ENCODE measurements around the gene STX4.

DNA sequence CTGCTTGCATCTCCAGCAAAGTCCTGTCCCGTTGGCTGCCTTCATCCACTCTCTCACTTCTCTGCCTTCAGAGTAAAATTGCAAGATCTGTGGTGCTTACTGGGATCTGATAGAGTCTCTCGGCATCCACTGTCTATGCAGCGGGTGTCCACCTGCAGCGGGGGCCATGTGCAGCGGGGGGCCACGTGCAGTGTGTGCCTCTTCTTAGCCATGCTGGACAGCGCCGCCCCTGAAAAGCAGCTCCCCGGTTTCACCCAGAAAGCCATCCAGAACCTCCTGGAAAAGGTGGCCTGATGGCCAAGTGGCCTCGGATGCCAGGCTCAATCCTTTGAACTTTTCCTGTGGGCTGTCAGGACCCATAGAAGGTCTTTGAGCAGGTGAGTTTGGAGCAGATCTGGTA lies 9.5 kb downstream of the STX4 start:
- TF ChIP-seq, protein P1, sequence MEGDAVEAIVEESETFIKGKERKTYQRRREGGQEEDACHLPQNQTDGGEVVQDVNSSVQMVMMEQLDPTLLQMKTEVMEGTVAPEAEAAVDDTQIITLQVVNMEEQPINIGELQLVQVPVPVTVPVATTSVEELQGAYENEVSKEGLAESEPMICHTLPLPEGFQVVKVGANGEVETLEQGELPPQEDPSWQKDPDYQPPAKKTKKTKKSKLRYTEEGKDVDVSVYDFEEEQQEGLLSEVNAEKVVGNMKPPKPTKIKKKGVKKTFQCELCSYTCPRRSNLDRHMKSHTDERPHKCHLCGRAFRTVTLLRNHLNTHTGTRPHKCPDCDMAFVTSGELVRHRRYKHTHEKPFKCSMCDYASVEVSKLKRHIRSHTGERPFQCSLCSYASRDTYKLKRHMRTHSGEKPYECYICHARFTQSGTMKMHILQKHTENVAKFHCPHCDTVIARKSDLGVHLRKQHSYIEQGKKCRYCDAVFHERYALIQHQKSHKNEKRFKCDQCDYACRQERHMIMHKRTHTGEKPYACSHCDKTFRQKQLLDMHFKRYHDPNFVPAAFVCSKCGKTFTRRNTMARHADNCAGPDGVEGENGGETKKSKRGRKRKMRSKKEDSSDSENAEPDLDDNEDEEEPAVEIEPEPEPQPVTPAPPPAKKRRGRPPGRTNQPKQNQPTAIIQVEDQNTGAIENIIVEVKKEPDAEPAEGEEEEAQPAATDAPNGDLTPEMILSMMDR (optimal IDR thresholded peaks at IDR 0.05 in 1 of 3, IDR thresholded peaks at IDR 0.05 in 1 of 3, conservative IDR thresholded peaks at IDR 0.05 in 1 of 3; ENCODE audit: extremely low read depth in 1 of 3, insufficient read depth in 2 of 3, low read length in 3 of 3), result no peak
- TF ChIP-seq EZH2 (IDR thresholded peaks at IDR 0.05; ENCODE audit: low read length), result no peak
